Loucy (cell line): ENCODE measurements around the gene CHIC2.

Source experiments
- H2AFZ ChIP-seq: fragments of 200-600 bp; sonication (generic); 2 replicates; pipeline ENCODE4 v1.6.0; 2016; ENCODE audit warnings: antibody characterized with exemption, mild to moderate bottlenecking, low read length, moderate library complexity
- H3F3A ChIP-seq: fragments of 200-600 bp; 2 replicates; pipeline ENCODE4 v1.6.0; 2016; ENCODE audit warnings: antibody characterized with exemption, low read depth, mild to moderate bottlenecking
- H3K27me3 ChIP-seq: fragments of 200-600 bp; sonication (generic); 2 replicates; pipeline ENCODE4 v1.6.1; 2014; ENCODE audit warnings: low read length, mild to moderate bottlenecking; ENCODE audit not compliant: insufficient read depth, poor library complexity, severe bottlenecking
- H3K36me3 ChIP-seq: fragments of 200-600 bp; sonication (generic); 2 replicates; pipeline ENCODE4 v1.6.1; 2016; ENCODE audit warnings: low read length; ENCODE audit not compliant: insufficient read depth
- H3K4me1 ChIP-seq: fragments of 200-600 bp; sonication (generic); 2 replicates; pipeline ENCODE4 v1.5.1; 2014; ENCODE audit warnings: low read length, mild to moderate bottlenecking; ENCODE audit not compliant: insufficient read depth, poor library complexity, severe bottlenecking
- H3K4me2 ChIP-seq: fragments of 200-600 bp; sonication (generic); 2 replicates; pipeline ENCODE4 v1.6.0; 2014; ENCODE audit warnings: antibody characterized with exemption, low read length, low read depth, mild to moderate bottlenecking; ENCODE audit not compliant: poor library complexity, severe bottlenecking
- H3K4me3 ChIP-seq: fragments of 200-600 bp; sonication (generic); 2 replicates; pipeline ENCODE4 v1.5.1; 2014; ENCODE audit warnings: low read length, mild to moderate bottlenecking, mixed read lengths; ENCODE audit not compliant: poor library complexity, severe bottlenecking
- H3K79me2 ChIP-seq: fragments of 200-600 bp; sonication (generic); 2 replicates; pipeline ENCODE4 v1.6.1; 2014; ENCODE audit warnings: low read length; ENCODE audit not compliant: insufficient read depth
- H3K9ac ChIP-seq: fragments of 200-600 bp; sonication (generic); 2 replicates; pipeline ENCODE4 v1.6.0; 2014; ENCODE audit warnings: mild to moderate bottlenecking, low read depth, low read length, moderate library complexity; ENCODE audit not compliant: poor library complexity, severe bottlenecking
- H3K9me2 ChIP-seq: fragments of 200-600 bp; sonication (generic); replicated peaks from 2 replicates; pipeline ENCODE4 v1.6.1; 2016; ENCODE audit warnings: low read depth, low read length, mixed read lengths
- H3K9me3 ChIP-seq: fragments of 200-600 bp; sonication (generic); 2 replicates; pipeline ENCODE4 v1.6.1; 2014; ENCODE audit warnings: mild to moderate bottlenecking, antibody characterized with exemption, low read length, low read depth; ENCODE audit not compliant: insufficient read depth
- H4K20me1 ChIP-seq: fragments of 200-600 bp; sonication (generic); 2 replicates; pipeline ENCODE4 v1.6.0; 2014; ENCODE audit warnings: antibody characterized with exemption, low read length, mild to moderate bottlenecking; ENCODE audit not compliant: insufficient read depth, poor library complexity, severe bottlenecking
- EZH2phosphoT487 ChIP-seq: fragments of 200-600 bp; IDR thresholded peaks from 2 replicates; pipeline ENCODE4 v1.6.1; 2018; ENCODE audit warnings: antibody characterized with exemption, mild to moderate bottlenecking, moderate library complexity, borderline replicate concordance
- TF ChIP-seq, protein P1 (sequence below): fragments of 200-600 bp; sonication (generic); conservative IDR thresholded peaks from 2 replicates; pipeline ENCODE4 v1.5.1; 2014; ENCODE audit warnings: mild to moderate bottlenecking, antibody characterized with exemption, low read length

Gene CHIC2

DNA sequence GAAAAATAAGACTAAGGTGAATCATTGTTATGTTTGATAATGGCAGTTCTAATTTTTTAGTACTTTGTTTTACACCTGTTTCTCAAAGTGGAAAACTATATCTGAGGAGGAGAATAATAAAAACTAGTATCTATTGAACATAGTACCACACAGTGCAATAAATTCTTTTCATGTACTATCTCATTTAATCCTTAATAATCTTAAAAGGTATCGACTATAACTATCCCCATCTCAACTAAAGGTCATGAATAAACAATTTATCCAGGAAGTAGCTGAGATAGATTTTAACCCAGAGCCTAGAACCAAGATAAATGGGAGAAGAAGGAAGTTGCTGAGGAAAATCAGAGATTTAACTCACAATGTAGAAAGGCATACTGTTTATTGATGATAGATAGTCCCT is 2.5 kb downstream of the CHIC2 start:
- Histone ChIP-seq H3K27me3 (no peaks in the 10 kb centered on the region), H3K9me3 (no peaks in the 10 kb centered on the region), H3K9me2 (no peaks in the 10 kb centered on the region), H3K4me1 (peaks cover 76% of the 10 kb centered on the region), H2AFZ (no peak overlapping the region), H3F3A (no peaks in the 10 kb centered on the region; the same call in 1 of the 2 replicates), H3K79me2 (peaks cover 75% of the 10 kb centered on the region), H4K20me1 (peaks cover 74% of the 10 kb centered on the region), H3K9ac (peak overlapping the region; percentile 63), H3K4me3 (peak overlapping the region; percentile 96), H3K4me2 (peak overlapping the region; percentile 86), H3K36me3 (no peaks in the 10 kb centered on the region)
- TF ChIP-seq EZH2phosphoT487: no peak
- TF ChIP-seq, protein P1, sequence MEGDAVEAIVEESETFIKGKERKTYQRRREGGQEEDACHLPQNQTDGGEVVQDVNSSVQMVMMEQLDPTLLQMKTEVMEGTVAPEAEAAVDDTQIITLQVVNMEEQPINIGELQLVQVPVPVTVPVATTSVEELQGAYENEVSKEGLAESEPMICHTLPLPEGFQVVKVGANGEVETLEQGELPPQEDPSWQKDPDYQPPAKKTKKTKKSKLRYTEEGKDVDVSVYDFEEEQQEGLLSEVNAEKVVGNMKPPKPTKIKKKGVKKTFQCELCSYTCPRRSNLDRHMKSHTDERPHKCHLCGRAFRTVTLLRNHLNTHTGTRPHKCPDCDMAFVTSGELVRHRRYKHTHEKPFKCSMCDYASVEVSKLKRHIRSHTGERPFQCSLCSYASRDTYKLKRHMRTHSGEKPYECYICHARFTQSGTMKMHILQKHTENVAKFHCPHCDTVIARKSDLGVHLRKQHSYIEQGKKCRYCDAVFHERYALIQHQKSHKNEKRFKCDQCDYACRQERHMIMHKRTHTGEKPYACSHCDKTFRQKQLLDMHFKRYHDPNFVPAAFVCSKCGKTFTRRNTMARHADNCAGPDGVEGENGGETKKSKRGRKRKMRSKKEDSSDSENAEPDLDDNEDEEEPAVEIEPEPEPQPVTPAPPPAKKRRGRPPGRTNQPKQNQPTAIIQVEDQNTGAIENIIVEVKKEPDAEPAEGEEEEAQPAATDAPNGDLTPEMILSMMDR: no peak

GRCh38 chr4:54061067-54061466 is 3.3 kb downstream of the CHIC2 start:
- no peaks in the 10 kb centered on the region for H3K9me2 ChIP-seq
- no peaks in the 10 kb centered on the region for H3K36me3 ChIP-seq
- peaks cover 83% of the 10 kb centered on the region for H3K79me2 ChIP-seq
- no peak overlapping the region for H2AFZ ChIP-seq
- no peaks in the 10 kb centered on the region for H3K9me3 ChIP-seq
- H4K20me1 ChIP-seq: peaks cover 82% of the 10 kb centered on the region
- peak overlapping the region; percentile 86 for H3K4me2 ChIP-seq
- H3K4me3 ChIP-seq: peak overlapping the region; percentile 96
- no peaks in the 10 kb centered on the region for H3F3A ChIP-seq
- TF ChIP-seq, protein P1: no peak
- no peak for TF ChIP-seq EZH2phosphoT487
- H3K9ac ChIP-seq: peak overlapping the region; percentile 63
- H3K4me1 ChIP-seq: peaks cover 76% of the 10 kb centered on the region
- H3K27me3 ChIP-seq: no peaks in the 10 kb centered on the region

- H3K4me3 ChIP-seq: peak overlapping the region; percentile 96
- H2AFZ ChIP-seq: no peak overlapping the region
- peaks cover 71% of the 10 kb centered on the region for H3K4me1 ChIP-seq
- H3K36me3 ChIP-seq: no peaks in the 10 kb centered on the region
- peak overlapping the region; percentile 63 for H3K9ac ChIP-seq
- H3K4me2 ChIP-seq: peak overlapping the region; percentile 86
- H3K9me2 ChIP-seq: no peaks in the 10 kb centered on the region
- H3K79me2 ChIP-seq: peaks cover 92% of the 10 kb centered on the region
- no peaks in the 10 kb centered on the region for H3K9me3 ChIP-seq
- TF ChIP-seq, protein P1: no peak
- no peak for TF ChIP-seq EZH2phosphoT487
- H4K20me1 ChIP-seq: peaks cover 90% of the 10 kb centered on the region
- H3F3A ChIP-seq: no peaks in the 10 kb centered on the region
- H3K27me3 ChIP-seq: no peaks in the 10 kb centered on the region
Measured at GRCh38 chr4:54060116-54060515, 4.3 kb downstream of the CHIC2 start.
